GM23338 (cell line): Measurements from ENCODE around the gene MBOAT7. TPM values are rescaled to one million over a fixed set of nuclear protein-coding genes. Genes with fewer than 3 reads are reported as not detected.

Experiments used
- ATAC-seq: fragments of 200-7000 bp; cut with Tn5 transposase; 3 replicates; pipeline ENCODE4 v1.9.1; 2020
- DNase-seq: peaks from one replicate; pipeline ENCODE4 v3.0.0-alpha.2; 2015; ENCODE audit warnings: low spot score
- H2AFZ ChIP-seq: fragments of 200-600 bp; sonication (generic); 2 replicates; pipeline ENCODE4 v1.8.0; 2016; ENCODE audit warnings: antibody characterized with exemption, mild to moderate bottlenecking, moderate library complexity
- H3F3A ChIP-seq: fragments of 200-600 bp; sonication (generic); replicated peaks from 2 replicates; pipeline ENCODE4 v1.8.0; 2017; ENCODE audit warnings: antibody characterized with exemption, mixed run types, low read depth
- H3K27ac ChIP-seq: fragments of 200-600 bp; sonication (generic); 2 replicates; pipeline ENCODE4 v1.6.1; 2016; ENCODE audit warnings: low read depth
- H3K27me3 ChIP-seq: fragments of 200-600 bp; sonication (generic); 2 replicates; pipeline ENCODE4 v1.8.0; 2016; ENCODE audit warnings: mild to moderate bottlenecking, mixed run types, moderate library complexity; ENCODE audit not compliant: insufficient read depth
- H3K36me3 ChIP-seq: fragments of 200-600 bp; sonication (generic); 2 replicates; pipeline ENCODE4 v1.8.0; 2016; ENCODE audit warnings: mild to moderate bottlenecking; ENCODE audit not compliant: insufficient read depth
- H3K4me1 ChIP-seq: fragments of 200-600 bp; sonication (generic); 2 replicates; pipeline ENCODE4 v1.8.0; 2016; ENCODE audit warnings: mild to moderate bottlenecking, moderate library complexity; ENCODE audit not compliant: insufficient read depth
- H3K4me2 ChIP-seq: fragments of 200-600 bp; sonication (generic); 2 replicates; pipeline ENCODE4 v1.7.1; 2017; ENCODE audit warnings: mixed run types
- H3K4me3 ChIP-seq: fragments of 200-600 bp; sonication (generic); 2 replicates; pipeline ENCODE4 v1.6.1; 2016; ENCODE audit warnings: mixed run types
- H3K79me2 ChIP-seq: fragments of 200-600 bp; sonication (generic); replicated peaks from 2 replicates; pipeline ENCODE4 v1.8.0; 2017; ENCODE audit warnings: mild to moderate bottlenecking; ENCODE audit not compliant: insufficient read depth
- H3K9me2 ChIP-seq: fragments of 200-600 bp; sonication (generic); 2 replicates; pipeline ENCODE4 v1.8.0; 2017; ENCODE audit not compliant: insufficient read depth
- H4K20me1 ChIP-seq: fragments of 200-600 bp; sonication (generic); replicated peaks from 2 replicates; pipeline ENCODE4 v1.8.0; 2017; ENCODE audit warnings: mild to moderate bottlenecking; ENCODE audit not compliant: insufficient read depth
- H3K27ac Mint-ChIP-seq: 2 replicates; pipeline ENCODE4 v1.8.0; 2020; ENCODE audit warnings: inconsistent platforms, mild to moderate bottlenecking, moderate library complexity, mixed read lengths
- H3K27me3 Mint-ChIP-seq: 3 replicates; pipeline ENCODE4 v1.8.0; 2022; ENCODE audit warnings: low read depth, mild to moderate bottlenecking, moderate library complexity, mixed read lengths, inconsistent platforms; ENCODE audit not compliant: insufficient read depth, poor library complexity
- H3K36me3 Mint-ChIP-seq: 3 replicates; pipeline ENCODE4 v1.8.0; 2021; ENCODE audit warnings: low read depth, mild to moderate bottlenecking, inconsistent platforms, moderate library complexity, mixed read lengths
- H3K4me1 Mint-ChIP-seq: 3 replicates; pipeline ENCODE4 v1.8.0; 2020; ENCODE audit warnings: mild to moderate bottlenecking, inconsistent platforms, mixed read lengths
- H3K4me3 Mint-ChIP-seq: 3 replicates; pipeline ENCODE4 v1.8.0; 2021; ENCODE audit warnings: moderate library complexity, mild to moderate bottlenecking, inconsistent platforms, mixed read lengths
- H3K9me3 Mint-ChIP-seq: 3 replicates; pipeline ENCODE4 v1.8.0; 2020; ENCODE audit warnings: moderate library complexity, mild to moderate bottlenecking, inconsistent platforms, mixed read lengths
- CREB1 ChIP-seq: fragments of 250-450 bp; sonication (Bioruptor Pico); IDR thresholded peaks from 2 replicates; pipeline ENCODE4 v1.5.0; 2020; ENCODE audit warnings: low read depth, mild to moderate bottlenecking, moderate library complexity
- CTCF ChIP-seq, 2 experiments: fragments of 200-600 bp in 1 of 2; sonication (generic) in 1 of 2; conservative IDR thresholded peaks; 2 replicates each; pipeline versions ENCODE4 v1.5.1 to v1.6.1; 2016 to 2017; ENCODE audit warnings: antibody characterized with exemption in 2 of 2, low read depth in 2 of 2, mild to moderate bottlenecking in 2 of 2, moderate library complexity in 1 of 2
- ETS1 ChIP-seq: IDR thresholded peaks from 2 replicates; pipeline ENCODE4 v1.6.1; 2016; ENCODE audit warnings: antibody characterized with exemption
- EZH2 ChIP-seq: fragments of 200-600 bp; sonication (generic); IDR thresholded peaks from one replicate; pipeline ENCODE4 v1.8.0; 2017; ENCODE audit warnings: antibody characterized with exemption, mild to moderate bottlenecking, low read depth; ENCODE audit not compliant: unreplicated experiment
- EZH2phosphoT487 ChIP-seq: fragments of 200-600 bp; sonication (generic); IDR thresholded peaks from one replicate; pipeline ENCODE4 v1.8.1; 2018; ENCODE audit warnings: antibody characterized with exemption; ENCODE audit not compliant: unreplicated experiment
- JUNB ChIP-seq: IDR thresholded peaks from one replicate; pipeline ENCODE4 v1.6.1; 2016; ENCODE audit warnings: antibody characterized with exemption; ENCODE audit not compliant: unreplicated experiment
- NANOG ChIP-seq: IDR thresholded peaks from 2 replicates; pipeline ENCODE4 v1.6.1; 2016; ENCODE audit warnings: antibody characterized with exemption, borderline replicate concordance
- POLR2AphosphoS5 ChIP-seq: IDR thresholded peaks from 2 replicates; pipeline ENCODE4 v1.6.1; 2016; ENCODE audit warnings: antibody characterized with exemption, low read depth
- REST ChIP-seq: IDR thresholded peaks from one replicate; pipeline ENCODE4 v1.6.1; 2018; ENCODE audit warnings: antibody characterized with exemption; ENCODE audit not compliant: unreplicated experiment
- STAT1 ChIP-seq: IDR thresholded peaks from one replicate; pipeline ENCODE4 v1.6.1; 2016; ENCODE audit warnings: antibody characterized with exemption; ENCODE audit not compliant: unreplicated experiment
- ZNF114 ChIP-seq: fragments of 250-450 bp; sonication (Bioruptor Pico); IDR thresholded peaks from 2 replicates; pipeline ENCODE4 v1.5.0; 2020; ENCODE audit warnings: mild to moderate bottlenecking, moderate library complexity
- ZNF331 ChIP-seq: fragments of 250-450 bp; sonication (Bioruptor Pico); IDR thresholded peaks from 2 replicates; pipeline ENCODE4 v1.5.0; 2020; ENCODE audit warnings: low read depth, mild to moderate bottlenecking, moderate library complexity
- ZNF462 ChIP-seq: fragments of 250-450 bp; sonication (Bioruptor Pico); IDR thresholded peaks from 2 replicates; pipeline ENCODE4 v1.5.0; 2020; ENCODE audit warnings: mild to moderate bottlenecking, moderate library complexity
- polyA plus RNA-seq: library from polyadenylated mRNA; unstranded; fragments of >200 nt; fragmentation: Nextera tagmentation; extraction: Ambion mirVana; gene quantifications from 2 replicates; pipeline ENCODE4 v1.2.1, GENCODE V29; 2016
- total RNA-seq: library from RNA; depleted of rRNA; stranded (reverse); fragments of >200 nt; shearing (Covaris generic); gene quantifications from 2 replicates; pipeline ENCODE4 v1.2.3, GENCODE V29; 2014

MBOAT7 gene
- total and polyA plus RNA-seq, 2 experiments from 2014 or later = 77.8 to 184 TPM

GRCh38 chr19:54172471-54173358 is 16.7 kb downstream of the MBOAT7 start, which contains the start of gene TMC4:
Gene TMC4, minus strand, starts transcription at chr19:54173160. Its CDS starts 43 bp downstream, at chr19:54173117.
- Histone ChIP-seq H3K79me2 (no peaks in the 10 kb centered on the region), H3K27ac (peak within 1 kb of the TSS; percentile 73), H3K4me3 (peak within 1 kb of the TSS; percentile 53), H3K36me3 (peaks cover 9% of the 10 kb centered on the region; the same call in 1 of the 2 replicates), H2AFZ (no peak within 1 kb of the TSS), H3K27me3 (no peaks in the 10 kb centered on the region), H4K20me1 (no peaks in the 10 kb centered on the region), H3K4me1 (peaks cover 2% of the 10 kb centered on the region; the same call in 1 of the 2 replicates), H3K9me2 (no peaks in the 10 kb centered on the region), H3K4me2 (peak within 1 kb of the TSS; percentile 80), H3F3A (peaks cover 13% of the 10 kb centered on the region)
- ATAC-seq (peak; percentile 90), DNase-seq (peak; percentile 97)
- peaks cover 10% of the 10 kb centered on the region for H3K36me3 Mint-ChIP-seq
- TF ChIP-seq ZNF114 (CRISPR knock-in tag) (no peak), STAT1 (no peak), ZNF462 (0 out of 2 replicates have a peak, but pooled peaks have one; percentile 19), EZH2 (no peak), ETS1 (peak; percentile 78), JUNB (no peak), POLR2AphosphoS5 (peak; percentile 58), CREB1 (CRISPR knock-in tag) (no peak), CTCF (conservative IDR thresholded peaks at IDR 0.05; ENCODE audit: low read depth in 2 of 2) (peak; percentile 39 to 51), EZH2phosphoT487 (no peak), ZNF331 (no peak), NANOG (no peak), REST (no peak)
- H3K27ac Mint-ChIP-seq = peak within 1 kb of the TSS; percentile 90
- peaks cover 12% of the 10 kb centered on the region for H3K4me1 Mint-ChIP-seq
- peak within 1 kb of the TSS; percentile 84 for H3K4me3 Mint-ChIP-seq
- H3K9me3 Mint-ChIP-seq = no peaks in the 10 kb centered on the region; the same call in 1 of the 3 replicates
- peaks cover 24% of the 10 kb centered on the region for H3K27me3 Mint-ChIP-seq
